WTC11 (cell line): ENCODE results near the gene CARD9.

ENCODE experiments used
- CBFB ChIP-seq: sonication (generic); formaldehyde crosslinking; IDR thresholded peaks from 2 replicates; pipeline ENCODE4 v1.8.1; 2022; ENCODE audit warnings: mild to moderate bottlenecking, low read depth, missing genetic modification reagents
- CREB1 ChIP-seq: sonication (generic); formaldehyde crosslinking; IDR thresholded peaks from 2 replicates; pipeline ENCODE4 v1.8.0; 2023; ENCODE audit warnings: mild to moderate bottlenecking, missing genetic modification reagents
- CREM ChIP-seq: sonication (generic); formaldehyde crosslinking; IDR thresholded peaks from 2 replicates; pipeline ENCODE4 v1.8.1; 2022; ENCODE audit warnings: mild to moderate bottlenecking, missing genetic modification reagents, moderate library complexity
- CTCF ChIP-seq: fragments of 200-600 bp; IDR thresholded peaks from 2 replicates; pipeline ENCODE4 v1.8.0; 2022; ENCODE audit warnings: antibody characterized with exemption
- ELF4 ChIP-seq: sonication (generic); formaldehyde crosslinking; IDR thresholded peaks from 2 replicates; pipeline ENCODE4 v1.8.1; 2022; ENCODE audit warnings: low read depth, mild to moderate bottlenecking, moderate library complexity, missing genetic modification reagents
- NR2C2 ChIP-seq: sonication (generic); formaldehyde crosslinking; IDR thresholded peaks from 2 replicates; pipeline ENCODE4 v1.8.0; 2022; ENCODE audit warnings: mild to moderate bottlenecking, missing genetic modification reagents
- TF ChIP-seq, protein P1 (sequence below): sonication (generic); formaldehyde crosslinking; conservative IDR thresholded peaks from 2 replicates; pipeline ENCODE4 v1.8.1; 2022; ENCODE audit warnings: mild to moderate bottlenecking, missing genetic modification reagents
- TF ChIP-seq, protein P2 (sequence below): sonication (generic); formaldehyde crosslinking; IDR thresholded peaks from 2 replicates; pipeline ENCODE4 v1.8.1; 2022; ENCODE audit warnings: low read depth, missing genetic modification reagents, borderline replicate concordance

DNA sequence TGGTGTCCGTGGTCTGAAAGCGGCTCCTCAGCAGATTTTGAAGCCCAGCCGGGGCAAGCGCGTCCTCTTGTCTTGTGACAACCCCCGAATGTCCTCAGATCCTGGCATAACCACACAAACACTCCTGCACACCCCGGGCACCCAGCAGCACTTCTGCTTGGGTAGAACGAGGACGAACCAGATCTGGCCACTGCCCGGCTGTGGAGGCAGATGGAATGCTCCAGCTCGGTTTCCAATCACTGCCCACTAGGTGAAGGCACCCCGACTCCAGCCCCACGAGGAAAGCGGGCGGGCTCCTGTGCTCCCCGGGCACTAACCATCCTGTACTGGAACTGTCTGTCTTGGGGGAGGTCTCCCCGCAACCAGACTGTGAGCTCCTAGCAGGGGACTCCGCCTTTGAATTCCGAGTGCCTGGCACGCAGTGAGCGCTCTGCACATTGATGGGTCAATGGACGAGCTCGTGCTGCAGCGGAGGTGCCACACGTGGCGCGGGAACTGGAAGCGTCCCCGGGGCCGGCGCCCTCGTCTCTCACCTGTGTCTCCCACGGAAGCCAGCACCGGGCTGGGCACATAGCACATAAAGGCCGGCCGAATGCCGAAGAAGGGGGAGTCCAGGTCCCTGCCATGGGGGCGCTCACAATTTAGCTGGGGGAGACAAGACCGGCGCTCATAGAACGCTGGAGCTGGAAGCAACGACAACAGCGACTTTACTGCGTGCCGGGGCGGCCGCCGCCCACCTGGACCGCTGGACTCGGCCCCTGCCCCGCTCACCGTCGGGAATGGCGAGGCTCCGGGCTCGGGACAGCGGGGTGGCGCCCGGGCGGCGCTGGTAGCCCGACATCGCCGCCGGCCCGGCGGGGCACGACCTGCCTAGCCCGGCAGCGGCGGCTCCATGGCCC, 36.3 kb upstream of the CARD9 start:
- TF ChIP-seq NR2C2 (no peak), CBFB (CRISPR knock-in tag) (no peak), CREM (CRISPR knock-in tag) (no peak), CREB1 (CRISPR knock-in tag) (no peak), CTCF (no peak), ELF4 (no peak)
- TF ChIP-seq, protein P1, sequence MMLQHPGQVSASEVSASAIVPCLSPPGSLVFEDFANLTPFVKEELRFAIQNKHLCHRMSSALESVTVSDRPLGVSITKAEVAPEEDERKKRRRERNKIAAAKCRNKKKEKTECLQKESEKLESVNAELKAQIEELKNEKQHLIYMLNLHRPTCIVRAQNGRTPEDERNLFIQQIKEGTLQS (CRISPR knock-in tag), result no peak
- TF ChIP-seq, protein P2, sequence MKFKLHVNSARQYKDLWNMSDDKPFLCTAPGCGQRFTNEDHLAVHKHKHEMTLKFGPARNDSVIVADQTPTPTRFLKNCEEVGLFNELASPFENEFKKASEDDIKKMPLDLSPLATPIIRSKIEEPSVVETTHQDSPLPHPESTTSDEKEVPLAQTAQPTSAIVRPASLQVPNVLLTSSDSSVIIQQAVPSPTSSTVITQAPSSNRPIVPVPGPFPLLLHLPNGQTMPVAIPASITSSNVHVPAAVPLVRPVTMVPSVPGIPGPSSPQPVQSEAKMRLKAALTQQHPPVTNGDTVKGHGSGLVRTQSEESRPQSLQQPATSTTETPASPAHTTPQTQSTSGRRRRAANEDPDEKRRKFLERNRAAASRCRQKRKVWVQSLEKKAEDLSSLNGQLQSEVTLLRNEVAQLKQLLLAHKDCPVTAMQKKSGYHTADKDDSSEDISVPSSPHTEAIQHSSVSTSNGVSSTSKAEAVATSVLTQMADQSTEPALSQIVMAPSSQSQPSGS (CRISPR knock-in tag), result no peak
